Keratinocyte (primary cell): ENCODE results near the gene CBY2.

Experiments used
- CTCF ChIP-seq, 3 experiments: IDR thresholded peaks in 1 of 3; conservative IDR thresholded peaks in 1 of 3; optimal IDR thresholded peaks in 1 of 3; 2 replicates in 2 of 3; 3 replicates in 1 of 3; pipeline versions ENCODE3 to v1.5.1; 2011; ENCODE audit warnings: low read length in 3 of 3, mild to moderate bottlenecking in 3 of 3, moderate library complexity in 2 of 3, control low read depth in 1 of 3, inconsistent platforms in 1 of 3; ENCODE audit not compliant: insufficient read depth in 2 of 3; ENCODE audit errors: extremely low read depth in 1 of 3
- EZH2 ChIP-seq: IDR thresholded peaks from one replicate; pipeline ENCODE4 v1.6.1; 2012; ENCODE audit warnings: inconsistent platforms, mild to moderate bottlenecking, low read length, moderate library complexity

GRCh38 chr13:45714170-45714569, 12.1 kb downstream of the CBY2 start:
- no peak for TF ChIP-seq CTCF (optimal IDR thresholded peaks at IDR 0.05 in 1 of 3, IDR thresholded peaks at IDR 0.05 in 1 of 3, conservative IDR thresholded peaks at IDR 0.05 in 1 of 3; ENCODE audit: extremely low read depth in 1 of 3, insufficient read depth in 2 of 3, low read length in 3 of 3)
- no peak for TF ChIP-seq EZH2
